Activated CD4-positive, alpha-beta T cell treated with anti-CD3 and anti-CD28 coated beads for 24 hours (primary cell): ENCODE results near the gene ACOXL.
"Not testable (repeated sequence)": the region's sequence is repeated elsewhere in the genome, so short reads cannot be mapped to it uniquely, and the experiment has no call there.

Experiments
- DNase-seq, 2 donors: peaks; one replicate each; pipeline ENCODE4 v3.0.0-alpha.2; 2020; ENCODE audit warnings: low read depth in 2 of 2

The ACOXL gene

GRCh38 chr2:111061191-111061590 is 328.8 kb downstream of the ACOXL start:
- no peak for DNase-seq

- DNase-seq: no peak
Observed at GRCh38 chr2:111062417-111062816, 330.0 kb downstream of the ACOXL start.

DNA sequence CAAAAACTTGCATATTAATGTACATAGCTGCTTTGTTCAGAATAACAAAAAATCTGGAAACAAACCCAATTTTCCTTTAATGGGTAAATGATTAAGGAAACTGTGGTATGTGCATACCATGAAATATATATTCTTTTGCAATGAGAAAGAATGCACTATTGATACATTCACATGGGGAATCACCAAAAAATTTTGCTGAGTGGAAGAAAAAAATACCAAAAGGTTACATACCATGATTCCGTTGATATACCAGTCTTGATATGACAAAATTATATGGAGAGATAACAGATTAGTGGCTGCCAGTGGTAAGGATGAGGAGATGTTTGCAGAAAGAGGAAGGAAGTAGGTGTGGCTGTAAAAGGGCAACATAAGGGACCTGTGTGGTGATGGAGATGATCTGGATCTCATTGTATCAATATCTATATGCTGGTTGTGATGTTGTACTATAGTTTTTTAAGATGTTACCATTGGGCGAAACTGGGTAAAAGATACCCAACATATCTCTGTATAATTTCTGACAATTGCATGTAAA is 333.8 kb downstream of the ACOXL start:
- no peak for DNase-seq

- no peak for DNase-seq
Observed at GRCh38 chr2:111068435-111069058, 336.2 kb downstream of the ACOXL start.

GRCh38 chr2:111069722-111070121 is 337.3 kb downstream of the ACOXL start:
- no peak for DNase-seq

GRCh38 chr2:111071600-111072171 is 339.3 kb downstream of the ACOXL start:
- DNase-seq: no peak

DNA sequence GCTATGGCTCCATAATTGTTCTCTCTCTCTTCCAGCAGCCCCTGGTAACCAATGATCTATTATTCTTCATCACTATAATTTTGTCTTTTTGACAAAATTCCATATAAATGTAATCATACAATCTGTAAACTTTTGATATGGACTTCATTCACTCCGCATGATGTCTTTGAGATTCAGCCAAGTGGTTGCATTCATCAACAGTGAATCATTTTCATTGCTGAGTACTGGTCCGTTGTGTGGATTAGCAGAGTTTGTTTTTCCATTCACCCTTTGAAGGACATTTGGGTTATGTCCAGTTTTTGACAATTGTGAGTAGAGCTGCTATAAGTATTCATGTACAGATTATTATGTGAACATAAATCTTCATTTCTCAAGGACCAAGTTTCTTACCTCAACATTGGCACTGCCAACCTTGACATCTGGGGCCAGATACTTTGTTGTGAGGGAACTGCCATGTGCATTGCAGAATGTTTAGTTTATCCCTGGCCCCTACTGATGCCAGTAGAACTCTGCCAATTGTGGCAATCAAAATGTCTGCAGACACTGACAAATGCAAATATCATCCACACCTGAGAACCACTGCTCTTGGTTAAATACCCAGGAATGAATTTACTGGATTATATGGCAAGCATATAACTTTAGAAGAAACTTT is 340.0 kb downstream of the ACOXL start:
- DNase-seq: no peak

- not testable (repeated sequence) for DNase-seq
Observed at GRCh38 chr2:111082659-111083058, 350.3 kb downstream of the ACOXL start.

- DNase-seq: no peak
Observed at GRCh38 chr2:111091811-111092211, 359.4 kb downstream of the ACOXL start.

GRCh38 chr2:111094691-111095090 is 362.3 kb downstream of the ACOXL start:
- DNase-seq: no peak

- DNase-seq: no peak
Observed at GRCh38 chr2:111095434-111095833, 363.1 kb downstream of the ACOXL start.

DNA sequence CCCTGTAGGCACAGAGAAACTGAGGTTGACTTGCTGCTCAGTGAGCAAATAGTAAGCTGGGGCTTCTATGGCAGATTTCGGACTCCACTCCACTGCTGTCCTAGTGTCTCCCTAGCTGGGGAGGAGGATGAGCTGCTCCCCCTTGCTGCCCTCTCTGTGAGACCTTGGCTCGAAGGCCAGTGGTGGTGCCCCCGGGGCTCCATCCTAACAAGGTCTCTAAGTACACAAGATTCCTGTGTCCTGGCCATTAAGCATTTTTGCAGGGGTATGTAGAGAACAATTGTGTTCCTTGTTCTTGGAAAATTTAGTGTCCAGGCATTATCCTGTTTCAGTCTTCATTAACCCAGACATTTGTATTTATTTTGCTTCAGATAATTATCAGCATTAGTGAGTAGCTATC is 367.0 kb downstream of the ACOXL start:
- DNase-seq: no peak

DNA sequence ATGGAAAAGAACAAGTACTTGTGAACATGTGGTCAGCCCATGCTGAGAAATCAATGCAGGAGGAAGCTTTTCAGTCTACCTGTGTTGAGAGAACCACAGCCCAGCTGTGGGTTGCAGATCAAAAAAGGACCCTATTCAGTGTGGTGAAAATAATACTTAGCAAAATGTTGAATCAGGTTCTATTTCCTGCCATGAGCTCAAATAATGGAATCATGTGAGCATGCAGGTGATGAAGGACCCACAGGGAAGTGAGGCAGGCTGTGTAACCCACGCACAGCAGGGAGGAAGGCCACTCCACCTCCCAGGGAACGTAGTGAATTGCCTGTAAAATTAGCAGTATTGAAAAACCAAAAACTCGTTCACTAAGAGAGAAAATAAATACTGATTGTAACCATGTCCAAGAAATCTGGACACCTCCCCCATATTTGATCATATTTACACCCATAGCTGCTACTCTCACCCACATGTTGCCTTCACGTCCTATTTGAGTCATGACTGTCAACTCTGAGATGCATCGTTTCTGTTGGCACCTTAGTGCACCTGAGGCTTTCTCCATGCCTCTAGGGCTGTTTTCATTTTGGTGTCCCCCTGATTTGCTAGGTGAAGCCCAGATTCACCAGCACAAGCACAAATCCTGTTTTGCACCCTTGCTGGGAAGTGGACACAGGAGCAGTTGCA is 367.9 kb downstream of the ACOXL start:
- DNase-seq: no peak

DNA sequence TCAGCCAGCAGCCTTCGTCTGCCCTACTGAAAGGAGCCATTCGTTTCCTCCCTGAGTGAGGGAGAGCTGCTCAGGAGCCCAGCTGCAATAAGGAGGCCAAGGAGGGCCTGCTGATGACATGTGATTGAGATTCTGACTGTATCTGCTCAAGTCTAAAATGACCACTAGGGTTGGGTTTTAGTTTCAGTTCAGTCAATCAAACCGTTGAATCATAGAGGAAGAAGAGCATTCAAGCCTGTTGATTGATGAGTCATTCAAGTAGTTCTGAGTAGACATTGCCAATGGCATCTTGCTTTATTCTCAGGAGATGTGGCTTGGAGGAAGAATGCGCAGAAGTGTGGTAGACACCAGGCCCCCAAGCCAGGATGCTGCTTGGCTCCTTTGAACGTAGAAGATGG is 368.4 kb downstream of the ACOXL start:
- no peak for DNase-seq

DNA sequence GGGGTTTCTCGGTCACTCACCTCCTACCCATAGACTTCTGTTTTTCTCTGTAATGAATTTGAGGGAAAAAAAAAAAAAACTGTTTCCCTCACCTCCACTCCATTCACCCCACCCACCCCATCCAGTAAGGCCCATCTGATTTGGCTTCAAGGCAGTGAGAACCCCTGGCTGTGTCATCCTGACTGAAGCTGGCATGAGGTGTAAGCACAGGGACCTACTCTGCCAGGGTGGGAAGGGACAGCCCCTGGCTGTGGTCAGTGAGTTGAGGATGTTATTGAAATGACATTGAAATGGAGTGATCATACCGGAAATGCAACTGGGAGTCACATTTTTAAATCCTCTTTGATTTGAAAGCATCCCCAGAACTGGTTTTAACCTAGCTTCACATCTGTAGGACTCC is 369.2 kb downstream of the ACOXL start:
- no peak for DNase-seq

DNA sequence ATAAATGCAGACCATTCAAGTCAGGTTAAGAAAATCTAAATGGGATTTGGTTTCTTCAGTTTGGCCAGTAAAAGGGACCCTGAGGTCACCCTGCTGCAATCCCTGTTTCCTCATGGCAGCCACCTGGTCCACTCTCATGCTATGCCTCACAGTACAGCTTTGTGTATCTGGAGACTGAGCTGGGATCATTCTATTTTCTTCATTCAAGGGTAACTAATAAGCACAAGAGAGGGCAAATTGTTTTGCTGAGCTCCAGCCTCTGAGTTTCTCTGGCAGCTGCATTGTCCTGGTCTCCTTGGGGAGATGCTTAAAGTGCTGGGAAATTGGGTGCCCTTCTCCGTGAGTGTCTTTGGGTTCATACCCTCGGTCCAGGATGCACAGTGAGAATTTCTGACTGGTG is 369.8 kb downstream of the ACOXL start:
- no peak for DNase-seq

- no peak for DNase-seq
Observed at GRCh38 chr2:111105926-111106325, 373.6 kb downstream of the ACOXL start.

DNA sequence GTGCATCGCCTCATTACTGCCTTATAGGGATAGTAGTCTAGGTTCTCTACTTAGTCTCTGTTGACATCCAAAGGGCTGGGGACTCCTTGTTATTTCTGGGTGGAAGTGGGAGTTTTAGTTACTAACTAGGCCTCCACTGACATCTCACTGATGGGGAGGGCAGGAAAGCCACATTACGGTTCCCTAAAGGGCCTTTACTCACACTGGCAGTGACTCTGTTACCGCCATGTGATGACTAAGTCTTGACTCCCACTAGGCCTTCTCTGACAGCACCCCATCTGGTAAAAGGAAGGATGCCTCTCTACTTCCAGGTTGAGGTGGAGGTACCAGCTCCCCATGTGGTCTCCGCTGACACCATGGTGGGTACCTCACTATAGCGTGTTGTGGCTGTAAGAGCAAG is 374.3 kb downstream of the ACOXL start:
- DNase-seq: no peak

DNA sequence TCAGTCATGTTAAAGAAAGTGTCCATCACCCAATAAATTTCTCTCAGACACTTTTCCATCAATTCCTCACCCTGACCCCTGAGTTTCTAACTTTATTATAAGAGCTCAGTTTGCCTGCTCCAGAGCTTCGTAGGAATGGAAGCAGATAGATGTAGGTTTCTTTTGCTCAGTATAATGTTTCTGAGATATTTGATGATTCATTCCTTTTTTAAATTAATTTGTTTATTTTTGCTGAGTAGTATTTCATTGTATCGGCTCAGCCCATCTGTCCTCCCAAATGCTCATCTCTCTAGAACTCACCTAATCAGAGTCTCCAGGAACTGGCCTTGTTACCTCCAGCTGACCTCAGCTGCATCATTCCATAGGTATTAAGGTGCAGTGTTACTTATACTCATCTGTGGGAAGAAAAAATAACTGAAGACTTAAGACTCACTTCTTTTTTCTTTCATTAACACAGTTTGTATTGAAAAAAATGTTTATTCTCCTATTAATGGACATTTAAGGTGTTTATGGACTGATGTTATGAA is 376.4 kb downstream of the ACOXL start:
- no peak for DNase-seq

DNA sequence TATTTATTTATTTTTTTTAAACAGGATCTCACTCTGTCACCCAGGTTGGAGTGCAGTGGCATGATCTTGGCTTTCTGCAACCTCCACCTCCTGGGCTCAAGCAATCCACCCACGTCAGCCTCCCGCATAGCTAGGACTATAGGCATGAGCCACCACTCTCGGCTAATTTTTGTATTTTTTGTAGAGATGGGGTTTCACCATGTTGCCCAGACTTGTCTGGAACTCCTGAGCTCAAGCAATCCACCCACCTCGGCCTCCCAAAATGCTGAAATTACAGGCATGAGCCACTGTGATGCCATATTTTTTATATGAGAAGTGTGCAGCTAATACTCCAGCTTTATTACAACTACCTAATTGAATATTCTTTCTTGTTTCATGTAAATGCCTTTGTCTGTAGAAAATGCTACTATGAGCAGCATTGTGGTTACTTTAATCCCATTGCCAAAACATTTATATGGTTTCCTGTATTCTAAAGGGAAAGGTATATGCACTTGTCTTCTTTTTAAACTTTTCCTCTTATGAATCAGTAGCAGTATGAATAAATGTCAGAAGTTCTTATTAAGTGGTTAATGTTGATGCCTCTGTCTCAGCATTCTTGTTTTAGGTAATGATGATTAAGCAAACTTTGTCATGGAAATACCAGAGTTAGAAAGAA is 378.9 kb downstream of the ACOXL start:
- DNase-seq: no peak

- no peak for DNase-seq
Observed at GRCh38 chr2:111113838-111114237, 381.5 kb downstream of the ACOXL start.
